Ascending aorta (tissue), 2 donors: Measurements from ENCODE around the gene UBQLNL. TPM values are rescaled to one million over a fixed set of nuclear protein-coding genes. Genes with fewer than 3 reads are reported as not detected.

Source experiments
- DNase-seq, 2 donors: peaks; one replicate each; pipeline ENCODE4 v3.0.0-alpha.2; 2019; ENCODE audit warnings: low spot score in 2 of 2
- H3K27ac ChIP-seq, 2 donors: fragments of 200-600 bp; sonication (generic); one replicate each; pipeline ENCODE4 v1.5.1; 2016 to 2017; ENCODE audit warnings: mild to moderate bottlenecking in 1 of 2
- H3K27me3 ChIP-seq: fragments of 200-600 bp; sonication (generic); one replicate; pipeline ENCODE4 v1.5.1; 2017
- H3K36me3 ChIP-seq, 2 donors: fragments of 200-600 bp; sonication (generic); one replicate each; pipeline ENCODE4 v1.5.1; 2016
- H3K4me1 ChIP-seq, 2 donors: fragments of 200-600 bp; sonication (generic); one replicate each; pipeline ENCODE4 v1.5.1; 2016 to 2017; ENCODE audit warnings: mild to moderate bottlenecking in 1 of 2
- H3K4me3 ChIP-seq, 2 donors: fragments of 200-600 bp; sonication (generic); one replicate each; pipeline ENCODE4 v1.5.1; 2016 to 2017; ENCODE audit warnings: mild to moderate bottlenecking in 1 of 2
- H3K9me3 ChIP-seq, 2 donors: fragments of 200-600 bp; sonication (generic); one replicate each; pipeline ENCODE4 v1.5.1; 2016
- CTCF ChIP-seq, 3 experiments: fragments of 200-600 bp in 2 of 3; fragments of 450-650 bp in 1 of 3; sonication (generic) in 2 of 3; IDR thresholded peaks; one replicate each; pipeline ENCODE4 v1.5.1; 2016 to 2019; ENCODE audit warnings: antibody characterized with exemption in 3 of 3, mild to moderate bottlenecking in 1 of 3, moderate library complexity in 1 of 3
- intact Hi-C: fragments of 100-400 bp; cut with DNase I; formaldehyde crosslinking; loops from one replicate; pipeline ENCODE4 v1.15.1; 2023
- total RNA-seq: library from RNA; depleted of rRNA; stranded (reverse); fragments of >200 nt; gene quantifications from one replicate; pipeline ENCODE4 v1.1.0, GENCODE V29; 2016

The UBQLNL gene
- total RNA-seq, 1 donor from 2014 or later, result not detected

DNA sequence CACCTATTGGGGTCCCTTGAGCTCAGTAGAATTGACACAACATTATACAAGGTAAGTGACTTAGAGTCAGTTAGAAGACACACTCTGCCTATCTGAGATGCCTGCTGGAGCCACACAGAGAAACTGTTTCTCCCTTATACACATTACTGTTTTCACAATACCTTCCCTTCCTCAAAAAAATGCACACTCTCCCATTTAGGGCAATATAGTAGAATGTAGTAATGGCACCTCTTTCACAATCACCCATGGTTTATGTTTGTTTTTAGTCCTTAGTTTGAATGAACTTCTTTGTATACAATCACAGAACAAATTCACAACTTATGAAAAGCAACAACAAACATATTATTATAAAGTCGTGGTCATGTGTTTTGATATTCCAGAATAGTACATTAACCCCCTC, 17.5 kb upstream of the UBQLNL start:
- no peaks in the 10 kb centered on the region for H3K27me3 ChIP-seq
- no peaks in the 10 kb centered on the region for H3K4me1 ChIP-seq
- H3K36me3 ChIP-seq, result no peaks in the 10 kb centered on the region
- intact Hi-C loops, result no loop called here
- no peak overlapping the region for H3K4me3 ChIP-seq
- TF ChIP-seq CTCF (IDR thresholded peaks at IDR 0.05), result no peak
- no peak for DNase-seq
- H3K9me3 ChIP-seq, result no peaks in the 10 kb centered on the region
- no peak overlapping the region for H3K27ac ChIP-seq

DNA sequence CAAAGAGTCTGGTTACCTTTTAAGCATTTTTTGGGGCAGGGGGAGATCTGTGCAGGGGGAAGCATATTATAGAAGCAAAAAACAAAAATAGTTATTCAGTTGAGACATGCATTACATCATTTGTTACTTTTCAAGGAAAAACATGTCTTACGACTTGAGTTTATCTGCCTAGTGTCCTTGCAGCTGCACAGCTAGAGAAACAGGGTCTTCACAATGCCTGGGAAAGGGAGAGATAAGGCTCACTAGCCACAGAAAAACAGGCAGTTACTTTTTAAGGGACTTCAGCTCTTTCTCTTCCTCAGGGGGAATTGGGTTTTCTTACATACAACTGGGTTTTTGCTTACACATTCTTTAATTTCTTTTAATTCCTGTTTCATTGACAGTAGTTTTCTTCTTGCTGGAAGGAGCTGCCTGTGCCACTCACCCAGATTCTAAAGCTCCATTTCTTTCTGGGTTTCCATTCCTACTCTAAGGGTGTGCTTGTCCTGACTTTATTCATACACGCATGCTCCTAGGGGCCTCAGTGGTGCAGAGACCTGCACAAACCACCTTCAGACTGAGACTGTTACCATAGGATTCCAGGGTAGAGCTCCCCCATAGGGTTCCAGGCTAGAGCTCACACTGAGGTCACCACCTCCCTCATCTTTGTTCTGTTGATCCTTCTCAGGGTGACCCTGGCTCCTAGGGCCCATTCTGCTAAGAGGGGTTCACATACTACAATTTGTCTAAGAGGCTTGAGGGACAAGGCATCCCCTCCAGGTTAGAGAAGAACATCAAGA, 14.7 kb upstream of the UBQLNL start:
- H3K4me1 ChIP-seq, result no peaks in the 10 kb centered on the region
- H3K27me3 ChIP-seq, result no peaks in the 10 kb centered on the region
- H3K9me3 ChIP-seq, result no peaks in the 10 kb centered on the region
- intact Hi-C loops, result no loop called here
- no peaks in the 10 kb centered on the region for H3K36me3 ChIP-seq
- DNase-seq, result no peak
- H3K4me3 ChIP-seq, result no peak overlapping the region
- TF ChIP-seq CTCF (IDR thresholded peaks at IDR 0.05), result no peak
- no peak overlapping the region for H3K27ac ChIP-seq

GRCh38 chr11:5528495-5528894, 12.0 kb upstream of the UBQLNL start:
- DNase-seq, result no peak
- no peak for TF ChIP-seq CTCF (IDR thresholded peaks at IDR 0.05)
- H3K4me1 ChIP-seq, result no peaks in the 10 kb centered on the region
- no peak overlapping the region for H3K4me3 ChIP-seq
- no peaks in the 10 kb centered on the region for H3K36me3 ChIP-seq
- H3K9me3 ChIP-seq, result no peaks in the 10 kb centered on the region
- no peak overlapping the region for H3K27ac ChIP-seq
- intact Hi-C loops, result no loop called here
- no peaks in the 10 kb centered on the region for H3K27me3 ChIP-seq

DNA sequence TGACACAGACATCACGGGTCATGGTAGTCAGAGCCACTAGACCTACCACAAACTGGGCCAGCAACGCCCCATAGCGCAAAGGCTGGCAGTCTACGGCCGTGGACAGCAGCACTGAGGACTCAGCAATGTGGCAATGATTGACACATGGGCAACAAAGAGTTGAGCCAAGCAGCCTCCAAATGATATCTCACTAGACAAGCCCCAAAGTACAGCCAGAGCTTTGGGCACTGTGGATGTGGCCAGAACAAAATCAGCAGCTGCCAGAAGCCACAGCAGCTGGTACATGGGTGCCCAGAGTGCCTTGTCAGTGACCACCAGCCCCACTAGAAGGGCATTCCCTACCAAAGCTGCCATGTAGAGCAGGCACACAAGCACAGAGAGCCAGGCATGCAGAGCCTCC, 11.2 kb upstream of the UBQLNL start:
- Histone ChIP-seq H3K4me1 (no peaks in the 10 kb centered on the region), H3K4me3 (no peak overlapping the region), H3K36me3 (no peaks in the 10 kb centered on the region), H3K27me3 (no peaks in the 10 kb centered on the region), H3K9me3 (no peaks in the 10 kb centered on the region), H3K27ac (no peak overlapping the region)
- intact Hi-C loops, result no loop called here
- TF ChIP-seq CTCF (IDR thresholded peaks at IDR 0.05), result no peak
- no peak for DNase-seq

GRCh38 chr11:5524756-5525155, 8.3 kb upstream of the UBQLNL start:
- DNase-seq, result no peak
- intact Hi-C loops, result no loop called here
- Histone ChIP-seq H3K9me3 (no peaks in the 10 kb centered on the region), H3K4me3 (no peak overlapping the region), H3K27ac (no peak overlapping the region), H3K36me3 (no peaks in the 10 kb centered on the region), H3K4me1 (no peaks in the 10 kb centered on the region), H3K27me3 (no peaks in the 10 kb centered on the region)
- TF ChIP-seq CTCF (IDR thresholded peaks at IDR 0.05), result no peak

GRCh38 chr11:5522308-5522707, 5.8 kb upstream of the UBQLNL start:
- H3K4me3 ChIP-seq, result no peak overlapping the region
- H3K27me3 ChIP-seq, result no peaks in the 10 kb centered on the region
- H3K27ac ChIP-seq, result no peak overlapping the region
- no peak for TF ChIP-seq CTCF (IDR thresholded peaks at IDR 0.05)
- no peaks in the 10 kb centered on the region for H3K4me1 ChIP-seq
- no peaks in the 10 kb centered on the region for H3K9me3 ChIP-seq
- H3K36me3 ChIP-seq, result no peaks in the 10 kb centered on the region
- DNase-seq, result no peak
- intact Hi-C loops, result no loop called here
